ENCODE data around the gene STX8.
"Not testable (repeated sequence)": the region's sequence is repeated elsewhere in the genome, so short reads cannot be mapped to it uniquely, and the experiment has no call there.

STX8 gene

DNA sequence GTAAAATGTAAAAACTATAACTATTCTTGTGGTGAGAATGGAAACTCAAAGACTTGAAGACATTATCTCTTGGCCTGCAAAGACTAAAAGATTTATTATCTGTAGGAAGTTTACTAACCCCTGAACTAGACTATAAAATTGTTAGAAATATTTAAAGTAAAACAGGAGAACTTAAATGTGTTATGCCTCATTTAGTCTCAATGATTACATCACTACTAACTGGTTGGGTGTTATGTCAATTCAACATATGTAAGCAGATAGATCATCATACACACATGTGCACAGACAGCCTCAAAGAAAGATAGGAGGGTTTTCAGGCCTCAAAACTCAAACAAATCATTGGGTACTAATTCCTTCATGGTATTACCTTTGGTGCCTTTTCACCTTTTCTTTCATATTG, 7.6 kb downstream of the STX8 start:
- Histone ChIP-seq H3K4me2 (ENCODE audit: insufficient read depth, low read length, poor library complexity, severe bottlenecking) (no peak overlapping the region), H2AK5ac (ENCODE audit: low read depth, low read length) (no peak overlapping the region)

DNA sequence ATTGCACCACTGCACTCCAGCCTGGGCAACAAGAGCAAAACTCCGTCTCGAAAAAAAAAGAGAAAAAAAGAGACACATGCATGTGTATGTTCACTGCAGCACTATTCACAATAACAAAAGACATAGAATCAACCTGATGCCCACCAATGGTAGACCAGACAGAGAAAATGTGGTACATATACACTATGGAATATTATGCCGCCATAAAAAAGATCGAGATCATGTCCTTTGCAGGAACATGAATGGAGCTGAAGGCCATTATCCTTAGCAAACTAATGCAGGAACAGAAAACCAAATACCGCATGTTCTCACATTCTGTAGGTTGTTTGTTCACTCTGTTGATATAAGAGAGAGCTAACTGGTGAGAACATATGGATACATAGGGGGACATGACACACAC, 8.9 kb downstream of the STX8 start:
- H4K91ac ChIP-seq (ENCODE audit: low read depth, low read length, poor library complexity); H3K9ac ChIP-seq (ENCODE audit: low read depth, low read length, poor library complexity); H3K4ac ChIP-seq (ENCODE audit: low read length); H2BK12ac ChIP-seq (ENCODE audit: low read length); H3K27me3 ChIP-seq (ENCODE audit: control insufficient read depth in 3 of 3, insufficient read depth in 3 of 3, low read depth in 1 of 3, low read length in 3 of 3); H3K4me3 ChIP-seq (ENCODE audit: low read length in 2 of 2); H2BK5ac ChIP-seq (ENCODE audit: low read length); DNase-seq (ENCODE audit: low spot score); H2BK15ac ChIP-seq (ENCODE audit: low read length); H3K27ac ChIP-seq (replicated peaks; ENCODE audit: low read length); H3K23ac ChIP-seq (ENCODE audit: low read depth, low read length, poor library complexity); H3K9me3 ChIP-seq (replicated peaks in 1 of 2; ENCODE audit: control insufficient read depth in 2 of 2, insufficient read depth in 1 of 2, low read depth in 1 of 2, low read length in 2 of 2); H3K79me1 ChIP-seq (ENCODE audit: low read depth, low read length); H3K4me2 ChIP-seq (ENCODE audit: insufficient read depth, low read length, poor library complexity, severe bottlenecking); H2AFZ ChIP-seq (ENCODE audit: low read length); H3K4me1 ChIP-seq (ENCODE audit: control insufficient read depth in 2 of 2, insufficient read depth in 1 of 2, low read depth in 1 of 2, low read length in 2 of 2); H2AK5ac ChIP-seq (ENCODE audit: low read depth, low read length); H4K8ac ChIP-seq (ENCODE audit: low read depth, low read length); H2BK120ac ChIP-seq (ENCODE audit: low read depth, low read length); H3K14ac ChIP-seq (ENCODE audit: low read length); H3K18ac ChIP-seq (ENCODE audit: low read length): not testable (repeated sequence)
- peaks cover 2 to 28% of the 10 kb centered on the region in 2 donors for H3K36me3 ChIP-seq (replicated peaks in 1 of 2; ENCODE audit: control insufficient read depth in 2 of 2, insufficient read depth in 2 of 2, low read length in 2 of 2)
- WGBS, 2 donors (ENCODE audit: extremely low coverage in 2 of 2, insufficient read length in 2 of 2, insufficient replicate concordance in 1 of 2), result no CpG with 5 or more reads among the region's 5 CpGs

More for the DNA sequence above, 7.6 kb downstream of the STX8 start:
- no peak for DNase-seq (ENCODE audit: low spot score)
- Histone ChIP-seq H2AFZ (ENCODE audit: low read length) (no peak overlapping the region), H3K4me3 (ENCODE audit: low read length in 2 of 2) (no peak overlapping the region), H3K9ac (ENCODE audit: low read depth, low read length, poor library complexity) (no peak overlapping the region), H2BK120ac (ENCODE audit: low read depth, low read length) (no peak overlapping the region), H3K36me3 (replicated peaks in 1 of 2; ENCODE audit: control insufficient read depth in 2 of 2, insufficient read depth in 2 of 2, low read length in 2 of 2) (peaks cover 2 to 28% of the 10 kb centered on the region in 2 donors), H2BK12ac (ENCODE audit: low read length) (no peak overlapping the region), H3K4me1 (ENCODE audit: control insufficient read depth in 2 of 2, insufficient read depth in 1 of 2, low read depth in 1 of 2, low read length in 2 of 2) (no peaks in the 10 kb centered on the region), H3K27me3 (ENCODE audit: control insufficient read depth in 3 of 3, insufficient read depth in 3 of 3, low read depth in 1 of 3, low read length in 3 of 3) (no peaks in the 10 kb centered on the region), H3K27ac (replicated peaks; ENCODE audit: low read length) (no peak overlapping the region), H3K4ac (ENCODE audit: low read length) (no peak overlapping the region), H2BK15ac (ENCODE audit: low read length) (no peak overlapping the region), H4K91ac (ENCODE audit: low read depth, low read length, poor library complexity) (no peak overlapping the region), H3K23ac (ENCODE audit: low read depth, low read length, poor library complexity) (no peak overlapping the region), H3K79me1 (ENCODE audit: low read depth, low read length) (no peaks in the 10 kb centered on the region), H3K18ac (ENCODE audit: low read length) (no peak overlapping the region), H3K14ac (ENCODE audit: low read length) (no peak overlapping the region), H4K8ac (ENCODE audit: low read depth, low read length) (no peak overlapping the region), H2BK5ac (ENCODE audit: low read length) (no peak overlapping the region), H3K9me3 (replicated peaks in 1 of 2; ENCODE audit: control insufficient read depth in 2 of 2, insufficient read depth in 1 of 2, low read depth in 1 of 2, low read length in 2 of 2) (no peaks in the 10 kb centered on the region)

DNA sequence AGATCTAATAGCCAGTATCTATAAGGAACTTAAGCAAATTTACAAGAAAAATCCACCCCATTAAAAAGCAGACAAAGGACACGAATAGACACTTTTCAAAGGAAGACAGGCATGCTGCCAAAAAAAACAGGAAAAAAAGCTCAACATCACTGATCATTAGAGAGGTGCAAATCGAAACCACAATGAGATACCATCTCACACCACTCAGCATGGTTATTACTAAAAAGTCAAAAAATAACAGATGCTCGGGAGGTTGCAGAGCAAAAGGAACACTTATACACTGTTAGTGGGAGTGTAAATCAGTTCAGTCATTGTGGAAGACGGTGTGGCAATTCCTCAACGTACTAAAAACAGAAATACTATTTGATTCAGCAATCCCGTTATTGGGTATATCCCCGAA, 9.6 kb downstream of the STX8 start:
- H3K9ac ChIP-seq (ENCODE audit: low read depth, low read length, poor library complexity), result no peak overlapping the region
- no peak overlapping the region for H3K4me2 ChIP-seq (ENCODE audit: insufficient read depth, low read length, poor library complexity, severe bottlenecking)
- H2AFZ ChIP-seq (ENCODE audit: low read length), result no peak overlapping the region
- no peak overlapping the region for H3K23ac ChIP-seq (ENCODE audit: low read depth, low read length, poor library complexity)
- no peaks in the 10 kb centered on the region for H3K4me1 ChIP-seq (ENCODE audit: control insufficient read depth in 2 of 2, insufficient read depth in 1 of 2, low read depth in 1 of 2, low read length in 2 of 2)
- H2BK15ac ChIP-seq (ENCODE audit: low read length), result no peak overlapping the region
- WGBS, 2 donors (ENCODE audit: extremely low coverage in 2 of 2, insufficient read length in 2 of 2, insufficient replicate concordance in 1 of 2), result no CpG with 5 or more reads among the region's 7 CpGs
- H3K9me3 ChIP-seq (replicated peaks in 1 of 2; ENCODE audit: control insufficient read depth in 2 of 2, insufficient read depth in 1 of 2, low read depth in 1 of 2, low read length in 2 of 2), result no peaks in the 10 kb centered on the region
- no peak overlapping the region for H3K18ac ChIP-seq (ENCODE audit: low read length)
- no peak overlapping the region for H2BK12ac ChIP-seq (ENCODE audit: low read length)
- peaks cover 2 to 28% of the 10 kb centered on the region in 2 donors for H3K36me3 ChIP-seq (replicated peaks in 1 of 2; ENCODE audit: control insufficient read depth in 2 of 2, insufficient read depth in 2 of 2, low read length in 2 of 2)
- H3K14ac ChIP-seq (ENCODE audit: low read length), result no peak overlapping the region
- H2BK120ac ChIP-seq (ENCODE audit: low read depth, low read length), result no peak overlapping the region
- H3K4me3 ChIP-seq (ENCODE audit: low read length in 2 of 2), result no peak overlapping the region
- no peak overlapping the region for H4K8ac ChIP-seq (ENCODE audit: low read depth, low read length)
- no peak for DNase-seq (ENCODE audit: low spot score)
- H4K91ac ChIP-seq (ENCODE audit: low read depth, low read length, poor library complexity), result no peak overlapping the region
- no peaks in the 10 kb centered on the region for H3K27me3 ChIP-seq (ENCODE audit: control insufficient read depth in 3 of 3, insufficient read depth in 3 of 3, low read depth in 1 of 3, low read length in 3 of 3)
- H3K79me1 ChIP-seq (ENCODE audit: low read depth, low read length), result no peaks in the 10 kb centered on the region
- H3K27ac ChIP-seq (replicated peaks; ENCODE audit: low read length), result no peak overlapping the region
- H2BK5ac ChIP-seq (ENCODE audit: low read length), result no peak overlapping the region
- no peak overlapping the region for H2AK5ac ChIP-seq (ENCODE audit: low read depth, low read length)
- no peak overlapping the region for H3K4ac ChIP-seq (ENCODE audit: low read length)

DNA sequence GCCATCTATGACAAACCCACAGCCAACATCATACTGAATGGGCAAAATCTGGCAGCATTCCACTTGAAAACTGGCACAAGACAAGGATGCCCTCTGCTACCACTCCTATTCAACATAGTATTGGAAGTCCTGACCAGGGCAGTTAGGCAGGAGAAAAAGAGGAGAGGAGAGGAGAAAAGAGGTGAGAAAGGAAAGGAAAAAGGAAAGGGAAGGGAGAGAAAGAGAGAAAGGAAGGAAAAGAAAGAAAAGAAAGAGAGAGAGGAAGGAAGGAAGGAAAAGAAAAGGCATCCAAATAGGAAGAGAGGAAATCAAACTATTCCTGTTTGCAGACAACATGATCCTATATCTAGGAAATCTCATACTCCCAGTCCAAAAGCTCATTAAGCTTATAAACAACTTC, 11.5 kb downstream of the STX8 start:
- Histone ChIP-seq H3K27ac (replicated peaks; ENCODE audit: low read length) (no peak overlapping the region), H3K4ac (ENCODE audit: low read length) (no peak overlapping the region), H3K9ac (ENCODE audit: low read depth, low read length, poor library complexity) (no peak overlapping the region), H3K79me1 (ENCODE audit: low read depth, low read length) (no peaks in the 10 kb centered on the region), H2BK15ac (ENCODE audit: low read length) (no peak overlapping the region), H3K4me2 (ENCODE audit: insufficient read depth, low read length, poor library complexity, severe bottlenecking) (no peak overlapping the region), H3K9me3 (replicated peaks in 1 of 2; ENCODE audit: control insufficient read depth in 2 of 2, insufficient read depth in 1 of 2, low read depth in 1 of 2, low read length in 2 of 2) (no peaks in the 10 kb centered on the region), H2AK5ac (ENCODE audit: low read depth, low read length) (no peak overlapping the region), H3K36me3 (replicated peaks in 1 of 2; ENCODE audit: control insufficient read depth in 2 of 2, insufficient read depth in 2 of 2, low read length in 2 of 2) (peaks cover 2 to 27% of the 10 kb centered on the region in 2 donors), H2BK12ac (ENCODE audit: low read length) (no peak overlapping the region), H4K8ac (ENCODE audit: low read depth, low read length) (no peak overlapping the region), H3K23ac (ENCODE audit: low read depth, low read length, poor library complexity) (no peak overlapping the region), H3K18ac (ENCODE audit: low read length) (no peak overlapping the region), H3K14ac (ENCODE audit: low read length) (no peak overlapping the region), H3K27me3 (ENCODE audit: control insufficient read depth in 3 of 3, insufficient read depth in 3 of 3, low read depth in 1 of 3, low read length in 3 of 3) (no peaks in the 10 kb centered on the region), H3K4me3 (ENCODE audit: low read length in 2 of 2) (no peak overlapping the region), H3K4me1 (ENCODE audit: control insufficient read depth in 2 of 2, insufficient read depth in 1 of 2, low read depth in 1 of 2, low read length in 2 of 2) (no peaks in the 10 kb centered on the region), H2BK5ac (ENCODE audit: low read length) (no peak overlapping the region), H4K91ac (ENCODE audit: low read depth, low read length, poor library complexity) (no peak overlapping the region), H2AFZ (ENCODE audit: low read length) (no peak overlapping the region), H2BK120ac (ENCODE audit: low read depth, low read length) (no peak overlapping the region)
- DNase-seq (ENCODE audit: low spot score), result no peak
